HG02610 (cell line): Measurements from ENCODE around the gene INO80C.
A peak's percentile ranks its signal among the peaks of the same experiment; 100 is the strongest.

Source experiments
- ATAC-seq: cut with Tn5 transposase; IDR thresholded peaks from one replicate; pipeline ENCODE4 v1.9.1; 2021; ENCODE audit warnings: mild to moderate bottlenecking, moderate library complexity; ENCODE audit not compliant: unreplicated experiment

INO80C gene

GRCh38 chr18:35513181-35513936 lies 15.6 kb upstream of the INO80C start:
- no peak for ATAC-seq

- no peak for ATAC-seq
These were observed 15.0 kb upstream of the INO80C start for GRCh38 chr18:35512761-35513160.

- ATAC-seq, result peak; percentile 22
These were observed 14.1 kb upstream of the INO80C start for GRCh38 chr18:35511833-35512232.

GRCh38 chr18:35511428-35511827 lies 13.7 kb upstream of the INO80C start:
- ATAC-seq, result peak; percentile 95

GRCh38 chr18:35510076-35510651 lies 12.4 kb upstream of the INO80C start:
- ATAC-seq, result no peak

GRCh38 chr18:35508746-35509338 lies 11.1 kb upstream of the INO80C start:
- ATAC-seq, result no peak

- no peak for ATAC-seq
These were observed 10.3 kb upstream of the INO80C start for GRCh38 chr18:35508030-35508429.

- no peak for ATAC-seq
These were observed 9.9 kb upstream of the INO80C start for GRCh38 chr18:35507623-35508022.

- no peak for ATAC-seq
These were observed 9.4 kb upstream of the INO80C start for GRCh38 chr18:35507192-35507591.

GRCh38 chr18:35506024-35506712 lies 8.4 kb upstream of the INO80C start:
- ATAC-seq, result no peak

GRCh38 chr18:35504996-35505395 lies 7.2 kb upstream of the INO80C start:
- ATAC-seq, result no peak

GRCh38 chr18:35502052-35502451 lies 4.3 kb upstream of the INO80C start:
- no peak for ATAC-seq

GRCh38 chr18:35501369-35501768 lies 3.6 kb upstream of the INO80C start:
- no peak for ATAC-seq

- ATAC-seq, result no peak
These were observed 2.4 kb upstream of the INO80C start for GRCh38 chr18:35500113-35500512.

- ATAC-seq, result peak; percentile 23
These were observed 762 bp downstream of the INO80C start for GRCh38 chr18:35497027-35497369.

GRCh38 chr18:35495536-35496314 lies 2.0 kb downstream of the INO80C start:
- ATAC-seq, result no peak

- ATAC-seq, result no peak
These were observed 3.2 kb downstream of the INO80C start for GRCh38 chr18:35494251-35495220.

- no peak for ATAC-seq
These were observed 6.1 kb downstream of the INO80C start for GRCh38 chr18:35491700-35492077.

GRCh38 chr18:35490894-35491699 lies 6.7 kb downstream of the INO80C start:
- no peak for ATAC-seq
